ENCODE measurements around the gene C22orf31.
"Not testable (repeated sequence)": the region's sequence is repeated elsewhere in the genome, so short reads cannot be mapped to it uniquely, and the experiment has no call there.

C22orf31 gene

DNA sequence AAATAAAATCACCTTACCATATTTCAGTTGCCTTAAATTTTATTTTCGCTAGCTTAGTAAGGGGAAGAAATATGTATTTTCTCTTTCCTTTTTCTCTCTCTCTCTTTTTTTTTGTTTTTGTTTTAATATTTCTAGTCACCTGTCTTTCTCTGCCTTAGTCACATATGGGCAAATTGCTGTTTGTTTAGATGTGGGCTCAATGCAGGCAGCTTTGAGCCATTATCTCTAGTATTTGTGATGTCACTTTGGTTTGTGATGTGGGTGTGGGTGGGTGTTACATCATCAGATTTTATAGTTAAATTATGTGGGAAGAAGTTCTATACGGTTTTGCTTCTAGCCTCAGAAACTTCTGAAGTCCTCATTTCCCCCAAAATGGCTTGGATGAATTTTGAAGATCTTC is at the start of gene C22orf31:
TSS of gene C22orf31 (minus strand) at position 59 of the 400 bp plus-strand sequence. CDS start at position 20, 39 bp downstream.
- in situ Hi-C loops (cut with HindIII; ENCODE audit: low sequenced_read_pairs) = no loop called here

GRCh38 chr22:29110946-29111345 is 49.3 kb upstream of the C22orf31 start:
- in situ Hi-C loops (cut with HindIII; ENCODE audit: low sequenced_read_pairs) = loop anchor here (5.0 kb wide), 1 partner anchor 96 kb away; the partner anchor contains the start of gene EMID1

DNA sequence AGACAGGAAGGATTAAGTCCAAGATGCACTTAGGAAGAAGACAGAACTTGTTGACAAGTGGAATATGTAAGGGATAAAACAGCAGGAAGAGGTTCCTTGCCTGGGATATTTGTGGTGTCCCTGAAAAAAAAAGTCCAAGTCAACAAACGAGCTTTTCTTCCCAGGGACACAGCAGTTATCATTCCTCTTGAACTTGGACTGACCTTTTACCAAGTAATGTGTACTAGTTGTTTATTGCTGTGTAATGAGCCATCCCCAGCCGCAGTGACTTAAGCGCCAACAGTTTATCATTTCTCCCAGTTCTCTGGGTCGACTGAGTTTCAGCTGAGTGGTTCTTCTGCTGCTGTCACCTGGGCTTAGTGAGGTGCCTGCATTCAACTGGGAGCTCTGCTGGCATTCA is 48.2 kb upstream of the C22orf31 start:
- in situ Hi-C loops (cut with HindIII; ENCODE audit: low sequenced_read_pairs) = loop anchor here (5.0 kb wide), 1 partner anchor 97 kb away; the partner anchor contains the start of gene EMID1

DNA sequence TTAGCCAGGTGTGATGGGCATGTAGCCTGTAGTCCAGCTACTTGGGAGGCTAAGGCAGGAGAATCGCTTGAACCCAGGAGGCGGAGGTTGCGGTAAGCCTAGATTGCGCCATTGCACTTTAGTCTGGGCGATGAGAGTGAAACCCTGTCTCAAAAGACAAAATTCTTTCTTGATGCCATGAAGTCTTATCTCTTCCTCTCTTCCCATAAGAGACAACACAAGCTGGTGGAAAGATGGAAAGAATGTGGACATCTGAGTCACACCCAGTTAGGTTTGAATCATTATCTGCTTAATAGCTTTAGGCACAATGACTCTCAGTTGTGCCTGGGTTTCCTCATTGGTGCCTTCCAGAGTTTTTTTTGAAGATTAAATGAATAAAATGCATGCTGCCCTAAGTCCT is 46.5 kb upstream of the C22orf31 start:
- in situ Hi-C loops (cut with HindIII; ENCODE audit: low sequenced_read_pairs) = no loop called here

- in situ Hi-C loops (cut with HindIII; ENCODE audit: low sequenced_read_pairs) = no loop called here
Measured at GRCh38 chr22:29106839-29107238, 45.2 kb upstream of the C22orf31 start.

DNA sequence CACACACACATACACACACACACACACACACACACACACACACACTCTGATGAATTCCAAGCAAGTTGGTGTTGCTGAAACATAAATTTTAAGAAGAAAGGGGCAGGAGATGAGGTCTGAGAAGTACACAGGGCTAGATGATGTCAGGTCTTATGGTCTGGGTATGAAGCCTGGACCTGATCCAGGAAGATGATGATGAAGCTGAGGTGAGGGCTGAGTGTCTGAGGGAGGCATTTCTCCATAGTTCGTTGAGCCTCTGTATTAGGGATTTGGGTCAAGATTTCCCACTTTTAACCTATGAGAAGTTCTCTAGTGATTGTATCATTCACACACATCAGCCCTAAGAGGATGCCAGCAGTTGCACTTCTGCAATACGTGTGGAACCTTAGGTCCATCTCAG is 43.8 kb upstream of the C22orf31 start:
- in situ Hi-C loops (cut with HindIII; ENCODE audit: low sequenced_read_pairs) = no loop called here

- in situ Hi-C loops (cut with HindIII; ENCODE audit: low sequenced_read_pairs) = no loop called here
Measured at GRCh38 chr22:29103121-29103520, 41.5 kb upstream of the C22orf31 start.

GRCh38 chr22:29102300-29102699 is 40.7 kb upstream of the C22orf31 start:
- in situ Hi-C loops (cut with HindIII; ENCODE audit: low sequenced_read_pairs) = no loop called here

- in situ Hi-C loops (cut with HindIII; ENCODE audit: low sequenced_read_pairs) = no loop called here
Measured at GRCh38 chr22:29098296-29098695, 36.7 kb upstream of the C22orf31 start.

GRCh38 chr22:29096736-29097669 is 35.4 kb upstream of the C22orf31 start:
- in situ Hi-C loops (cut with HindIII; ENCODE audit: low sequenced_read_pairs) = no loop called here

GRCh38 chr22:29095459-29095858 is 33.8 kb upstream of the C22orf31 start:
- in situ Hi-C loops (cut with HindIII; ENCODE audit: low sequenced_read_pairs) = no loop called here

GRCh38 chr22:29093501-29094300 is 32.1 kb upstream of the C22orf31 start:
- in situ Hi-C loops (cut with HindIII; ENCODE audit: low sequenced_read_pairs) = no loop called here

DNA sequence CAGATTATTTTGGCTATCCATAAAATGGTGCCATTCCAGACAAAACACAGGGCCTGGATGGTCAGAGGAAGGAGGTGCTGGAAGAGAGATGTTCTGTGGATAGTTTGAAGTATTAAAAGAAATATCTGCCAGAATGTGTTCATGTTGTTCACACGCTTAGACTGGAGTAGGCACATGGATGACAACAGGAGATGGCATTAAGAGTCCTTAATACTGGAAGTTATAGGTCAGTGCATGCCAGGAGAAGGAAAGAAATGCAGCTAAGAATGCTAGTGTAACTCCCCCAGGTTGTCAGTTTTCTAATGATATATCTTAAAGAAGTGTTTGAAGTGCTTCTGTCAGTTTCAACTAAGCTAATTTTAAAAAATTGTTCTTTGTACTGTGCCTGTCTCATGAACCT is 31.4 kb upstream of the C22orf31 start:
- in situ Hi-C loops (cut with HindIII; ENCODE audit: low sequenced_read_pairs) = no loop called here

GRCh38 chr22:29092243-29092642 is 30.6 kb upstream of the C22orf31 start:
- in situ Hi-C loops (cut with HindIII; ENCODE audit: low sequenced_read_pairs) = no loop called here

DNA sequence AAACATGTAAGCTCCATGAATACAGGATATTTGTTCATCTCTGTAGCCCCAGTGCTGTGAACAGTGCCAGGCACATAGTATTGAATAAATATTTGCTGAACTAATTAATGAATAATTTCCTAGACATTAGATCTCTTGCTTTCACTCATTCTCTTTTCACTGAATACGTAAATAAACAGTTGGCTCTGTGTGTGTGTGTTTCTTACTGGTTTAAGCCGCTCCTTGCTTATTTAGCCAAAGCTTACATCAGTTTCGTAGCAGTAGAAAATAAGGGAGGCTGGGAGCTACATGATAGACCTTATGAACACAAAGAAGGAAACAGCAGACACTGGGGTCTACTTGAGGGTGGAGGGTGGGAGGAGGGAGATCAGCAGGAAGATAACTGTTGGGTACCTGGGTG is 28.4 kb upstream of the C22orf31 start:
- in situ Hi-C loops (cut with HindIII; ENCODE audit: low sequenced_read_pairs) = no loop called here

DNA sequence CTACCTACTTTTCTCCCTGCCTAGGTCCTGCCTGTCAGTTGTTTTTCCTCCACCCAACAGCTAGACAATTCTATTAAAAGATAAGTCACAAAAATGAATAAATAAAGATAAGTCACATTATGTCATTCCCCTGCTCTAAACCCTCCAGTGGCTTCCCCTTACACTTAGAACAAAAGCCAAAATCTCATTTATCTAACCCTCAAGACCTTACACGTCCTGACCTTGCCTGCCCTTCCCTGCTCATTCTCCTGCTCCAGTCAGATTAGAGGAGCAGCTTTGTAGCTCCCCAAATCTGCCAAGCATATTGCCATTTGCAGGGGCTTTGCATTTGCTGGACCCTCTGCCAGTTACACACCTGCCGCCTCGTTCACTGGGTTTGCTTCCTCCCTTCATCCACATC is 27.9 kb upstream of the C22orf31 start:
- in situ Hi-C loops (cut with HindIII; ENCODE audit: low sequenced_read_pairs) = no loop called here

DNA sequence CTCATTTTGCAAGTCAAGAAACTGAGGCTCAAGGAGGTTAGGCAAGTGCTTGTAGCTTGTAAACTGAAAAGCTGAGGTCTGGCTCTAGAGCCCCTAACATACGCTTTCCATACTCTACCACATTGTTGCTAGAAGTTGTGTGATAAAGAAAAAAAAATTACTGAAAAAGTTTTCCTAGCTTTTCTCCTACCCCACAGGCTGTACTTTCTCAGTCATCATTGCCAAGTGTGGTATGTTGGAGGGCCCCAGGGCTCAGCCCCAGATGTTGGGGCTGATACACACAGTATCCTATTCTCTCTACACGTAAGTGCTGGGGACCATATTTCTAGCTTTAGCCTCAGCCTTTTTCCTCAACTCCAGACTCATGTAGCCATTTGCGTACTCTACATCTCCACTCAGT is 27.2 kb upstream of the C22orf31 start:
- in situ Hi-C loops (cut with HindIII; ENCODE audit: low sequenced_read_pairs) = no loop called here

GRCh38 chr22:29087012-29087411 is 25.4 kb upstream of the C22orf31 start:
- in situ Hi-C loops (cut with HindIII; ENCODE audit: low sequenced_read_pairs) = no loop called here

GRCh38 chr22:29083933-29084591 is 22.4 kb upstream of the C22orf31 start:
- in situ Hi-C loops (cut with HindIII; ENCODE audit: low sequenced_read_pairs) = no loop called here

GRCh38 chr22:29083576-29083932 is 21.9 kb upstream of the C22orf31 start:
- in situ Hi-C loops (cut with HindIII; ENCODE audit: low sequenced_read_pairs) = not testable (repeated sequence)

- in situ Hi-C loops (cut with HindIII; ENCODE audit: low sequenced_read_pairs) = no loop called here
Measured at GRCh38 chr22:29082826-29083545, 21.4 kb upstream of the C22orf31 start.
